ENCODE results near the gene C4BPA.

- TF ChIP-seq POLR2A (IDR thresholded peaks at IDR 0.05; ENCODE audit: low read length): no peak
- no peak for TF ChIP-seq GATA1 (IDR thresholded peaks at IDR 0.05; ENCODE audit: low read depth, low read length)
These were observed 18.1 kb upstream of the C4BPA start for GRCh38 chr1:207085887-207086286.
